Small intestine (tissue), 7 donors: ENCODE results near the gene OLR1. TPM values are rescaled to one million over a fixed set of nuclear protein-coding genes. Genes with fewer than 3 reads are reported as not detected.
"Not testable (repeated sequence)": the region's sequence is repeated elsewhere in the genome, so short reads cannot be mapped to it uniquely, and the experiment has no call there.

ENCODE experiments used
- DNase-seq, 2 donors: peaks; one replicate each; pipeline versions ENCODE4 v3.0.0 to v3.0.0-alpha.2; 2013
- FAIRE-seq: peaks from 2 replicates; lab custom pipeline; 2012; peaks lifted over from hg19 to GRCh38; lab: Jason Lieb, UNC
- H3K27ac ChIP-seq, 3 donors: one replicate each; pipeline ENCODE4 v1.5.1; 2013; ENCODE audit warnings: low read length in 2 of 3, mild to moderate bottlenecking in 2 of 3, control low read depth in 1 of 3, inconsistent platforms in 1 of 3, low read depth in 1 of 3, moderate library complexity in 1 of 3
- H3K27me3 ChIP-seq, 3 donors: one replicate each; pipeline ENCODE4 v1.6.1; 2013; ENCODE audit warnings: low read length in 3 of 3, inconsistent platforms in 1 of 3; ENCODE audit not compliant: control insufficient read depth in 3 of 3, insufficient read depth in 3 of 3
- H3K36me3 ChIP-seq, 3 donors: one replicate each; pipeline ENCODE4 v1.6.1; 2013; ENCODE audit warnings: low read length in 3 of 3, inconsistent platforms in 1 of 3, low read depth in 1 of 3, mild to moderate bottlenecking in 1 of 3, moderate library complexity in 1 of 3; ENCODE audit not compliant: control insufficient read depth in 3 of 3, insufficient read depth in 2 of 3
- H3K4me1 ChIP-seq, 3 donors: one replicate each; pipeline ENCODE4 v1.6.1; 2013; ENCODE audit warnings: low read length in 2 of 3, inconsistent platforms in 1 of 3, low read depth in 1 of 3, mild to moderate bottlenecking in 1 of 3, moderate library complexity in 1 of 3; ENCODE audit not compliant: control insufficient read depth in 3 of 3, insufficient read depth in 2 of 3
- H3K4me3 ChIP-seq, 3 donors: one replicate each; pipeline ENCODE4 v1.5.1; 2013; ENCODE audit warnings: low read length in 3 of 3, control low read depth in 1 of 3, inconsistent platforms in 1 of 3, low read depth in 1 of 3, mild to moderate bottlenecking in 1 of 3, moderate library complexity in 1 of 3
- H3K9me3 ChIP-seq, 2 donors: one replicate each; pipeline ENCODE4 v1.6.1; 2013; ENCODE audit warnings: low read depth in 1 of 2, low read length in 1 of 2; ENCODE audit not compliant: control insufficient read depth in 2 of 2, insufficient read depth in 1 of 2
- WGBS, 3 donors: extraction: QIAGEN DNeasy Blood & Tissue Kit; methylation state at CpG; one replicate each; pipeline ENCODE4 v1.1.7; 2013; 5-methylcytosine and 5-hydroxymethylcytosine counted together
- polyA plus RNA-seq, 4 donors: library from polyadenylated mRNA; stranded (reverse) in 3 of 4; unstranded in 1 of 4; fragments of 200-250 nt in 3 of 4; fragments of 120-200 nt in 1 of 4; gene quantifications; one replicate each; pipeline versions ENCODE4 v1.2.1 to v1.2.3, GENCODE V29; 2013
- donor health status: healthy with polysubstance abuse.
- donor health status: control.
- donor health status: control.
- donor health status: Bipolar disorder and iron deficiency.
- donor health status: healthy.

OLR1 gene
- polyA plus RNA-seq, 4 donors = 0.18 to 0.55 (median 0.27) TPM; not detected in 1

- not testable (repeated sequence) for H3K27ac ChIP-seq, H3K36me3 ChIP-seq, H3K4me1 ChIP-seq, H3K4me3 ChIP-seq, H3K27me3 ChIP-seq, H3K9me3 ChIP-seq, FAIRE-seq, DNase-seq
- WGBS, 3 donors = 90 to 95% (median 90%) methylated on average over 2 of the region's 2 CpGs
Measured at GRCh38 chr12:10204495-10204894, 32.6 kb upstream of the OLR1 start.

GRCh38 chr12:10197879-10198278 is 25.9 kb upstream of the OLR1 start:
- Histone ChIP-seq H3K4me3 (no peak overlapping the region), H3K27ac (no peak overlapping the region), H3K4me1 (no peaks in the 10 kb centered on the region), H3K9me3 (no peaks in the 10 kb centered on the region), H3K36me3 (no peaks in the 10 kb centered on the region), H3K27me3 (no peaks in the 10 kb centered on the region)
- no peak for DNase-seq
- WGBS, 3 donors = 79 to 85% (median 80%) methylated on average over 5 of the region's 5 CpGs
- FAIRE-seq = no peak

- Histone ChIP-seq H3K4me1 (no peaks in the 10 kb centered on the region), H3K27ac (no peak overlapping the region), H3K27me3 (no peaks in the 10 kb centered on the region), H3K4me3 (no peak overlapping the region), H3K36me3 (no peaks in the 10 kb centered on the region), H3K9me3 (no peaks in the 10 kb centered on the region)
- FAIRE-seq (no peak), DNase-seq (no peak)
- 69 to 72% (median 71%) methylated on average over 10 of the region's 10 CpGs for WGBS, 3 donors
Measured at GRCh38 chr12:10196210-10196609, 24.3 kb upstream of the OLR1 start.

GRCh38 chr12:10194160-10194670 is 22.3 kb upstream of the OLR1 start:
- H3K9me3 ChIP-seq = no peaks in the 10 kb centered on the region
- 82 to 88% (median 86%) methylated on average over 3 of the region's 3 CpGs for WGBS, 3 donors
- H3K27ac ChIP-seq = no peak overlapping the region
- no peaks in the 10 kb centered on the region for H3K27me3 ChIP-seq
- H3K4me3 ChIP-seq = no peak overlapping the region
- DNase-seq (no peak), FAIRE-seq (no peak)
- no peaks in the 10 kb centered on the region for H3K36me3 ChIP-seq
- no peaks in the 10 kb centered on the region for H3K4me1 ChIP-seq

GRCh38 chr12:10191865-10192264 is 19.9 kb upstream of the OLR1 start:
- Histone ChIP-seq H3K27me3 (no peaks in the 10 kb centered on the region), H3K9me3 (no peaks in the 10 kb centered on the region), H3K27ac (no peak overlapping the region), H3K4me1 (no peaks in the 10 kb centered on the region), H3K4me3 (no peak overlapping the region), H3K36me3 (no peaks in the 10 kb centered on the region)
- WGBS, 3 donors = 10 to 41% (median 19%) methylated on average over 2 of the region's 2 CpGs
- DNase-seq = no peak
- no peak for FAIRE-seq

- DNase-seq (peak; percentile 72 to 78), FAIRE-seq (no peak)
- no peaks in the 10 kb centered on the region for H3K36me3 ChIP-seq
- WGBS, 3 donors = 41 to 50% (median 45%) methylated on average over 13 of the region's 13 CpGs
- H3K4me1 ChIP-seq = peaks cover 0 to 5% (median 0%) of the 10 kb centered on the region in 3 donors
- H3K27me3 ChIP-seq = no peaks in the 10 kb centered on the region
- H3K9me3 ChIP-seq = no peaks in the 10 kb centered on the region
- no peak overlapping the region for H3K4me3 ChIP-seq
- no peak overlapping the region for H3K27ac ChIP-seq
Measured at GRCh38 chr12:10190558-10191388, 18.8 kb upstream of the OLR1 start.

- 66 to 79% (median 68%) methylated on average over 5 of the region's 5 CpGs for WGBS, 3 donors
- no peak for FAIRE-seq
- Histone ChIP-seq H3K27ac (no peak overlapping the region), H3K9me3 (no peaks in the 10 kb centered on the region), H3K27me3 (no peaks in the 10 kb centered on the region), H3K4me1 (peaks cover 0 to 5% (median 0%) of the 10 kb centered on the region in 3 donors), H3K4me3 (no peak overlapping the region), H3K36me3 (no peaks in the 10 kb centered on the region)
- no peak for DNase-seq
Measured at GRCh38 chr12:10189653-10190052, 17.7 kb upstream of the OLR1 start.

GRCh38 chr12:10186958-10187357 is 15.0 kb upstream of the OLR1 start:
- not testable (repeated sequence) for H3K27me3 ChIP-seq, H3K27ac ChIP-seq, H3K36me3 ChIP-seq, H3K4me1 ChIP-seq, FAIRE-seq, DNase-seq, H3K4me3 ChIP-seq, H3K9me3 ChIP-seq
- WGBS, 3 donors = 74 to 81% (median 78%) methylated on average over 6 of the region's 6 CpGs
